ENCODE measurements around the gene NAA25. TPM values are rescaled to one million over a fixed set of nuclear protein-coding genes. Genes with fewer than 3 reads are reported as not detected.

The NAA25 gene
- total RNA-seq, 1 donor from 2014 or later = 1.9 TPM

GRCh38 chr12:112015938-112016337 lies 92.6 kb downstream of the NAA25 start:
- Histone ChIP-seq H3K4me1 (peaks cover 3 to 17% of the 10 kb centered on the region in 2 donors), H3K9me3 (no peaks in the 10 kb centered on the region), H3K27me3 (no peaks in the 10 kb centered on the region), H3K27ac (no peak overlapping the region), H3K36me3 (peaks cover 4 to 14% of the 10 kb centered on the region in 2 donors), H3K4me3 (no peak overlapping the region)
- intact Hi-C loops (cut with DNase I) = loop anchor here (10.0 kb wide), 1 partner anchor 369 kb away; the partner anchor contains the start of gene HECTD4
- no peak for TF ChIP-seq CTCF (IDR thresholded peaks at IDR 0.05)
- DNase-seq (ENCODE audit: low spot score in 2 of 2) = no peak

- Histone ChIP-seq H3K27me3 (no peaks in the 10 kb centered on the region), H3K27ac (peak overlapping the region; percentile 82 to 97), H3K4me3 (peak overlapping the region; percentile 85), H3K36me3 (no peaks in the 10 kb centered on the region), H3K4me1 (peaks cover 3 to 20% of the 10 kb centered on the region in 2 donors), H3K9me3 (no peaks in the 10 kb centered on the region)
- intact Hi-C loops (cut with DNase I) = loop anchor here (1.0 to 10.0 kb wide), 6 partner anchors 69 to 371 kb away; partner anchors contain the start of genes ACAD10, BRAP, HECTD4 and NAA25
- TF ChIP-seq CTCF (IDR thresholded peaks at IDR 0.05) = no peak
- peak in 1 of 2 donors; percentile 74 for DNase-seq (ENCODE audit: low spot score in 2 of 2)
These were observed 94.8 kb downstream of the NAA25 start for GRCh38 chr12:112013601-112014402.

GRCh38 chr12:112012775-112013600 lies 95.6 kb downstream of the NAA25 start, which contains the start of the genes ERP29 and TMEM116:
Gene ERP29, plus strand, starts transcription at chr12:112013426. Its CDS starts 40 bp downstream, at chr12:112013466.
Gene TMEM116, minus strand, starts transcription at chr12:112013165. Its CDS starts 7,895 bp downstream, at chr12:112005270.
- peak; percentile 97 to 100 for DNase-seq (ENCODE audit: low spot score in 2 of 2)
- no peaks in the 10 kb centered on the region for H3K27me3 ChIP-seq
- no peaks in the 10 kb centered on the region for H3K9me3 ChIP-seq
- peak within 1 kb of the TSS; percentile 97 to 99 for H3K27ac ChIP-seq
- H3K4me3 ChIP-seq = peak within 1 kb of the TSS; percentile 85
- intact Hi-C loops (cut with DNase I) = loop anchor here (1.0 to 10.0 kb wide), 6 partner anchors 68 to 372 kb away; partner anchors contain the start of genes ACAD10, BRAP, HECTD4 and NAA25
- no peaks in the 10 kb centered on the region for H3K36me3 ChIP-seq
- peak; percentile 77 to 85 (median 82) for TF ChIP-seq CTCF (IDR thresholded peaks at IDR 0.05)
- peaks cover 3 to 20% of the 10 kb centered on the region in 2 donors for H3K4me1 ChIP-seq

- no peak for TF ChIP-seq CTCF (IDR thresholded peaks at IDR 0.05)
- Histone ChIP-seq H3K36me3 (no peaks in the 10 kb centered on the region), H3K27ac (peak overlapping the region; percentile 97 to 99), H3K4me1 (peaks cover 3 to 20% of the 10 kb centered on the region in 2 donors), H3K4me3 (peak overlapping the region in 1 of 2 donors; percentile 85), H3K9me3 (no peaks in the 10 kb centered on the region), H3K27me3 (no peaks in the 10 kb centered on the region)
- no peak for DNase-seq (ENCODE audit: low spot score in 2 of 2)
- intact Hi-C loops (cut with DNase I) = loop anchor here (2.0 to 10.0 kb wide), 5 partner anchors 96 to 373 kb away; partner anchors contain the start of genes ACAD10, BRAP, HECTD4 and NAA25
These were observed 96.9 kb downstream of the NAA25 start for GRCh38 chr12:112011685-112012084.
